Bronchial epithelial cell (primary cell): ENCODE measurements around the gene GDNF. TPM values are rescaled to one million over a fixed set of nuclear protein-coding genes. Genes with fewer than 3 reads are reported as not detected.

Source experiments
- DNase-seq: peaks from one replicate; pipeline ENCODE4 v3.0.0-alpha.2; 2010; ENCODE audit warnings: low read depth
- FAIRE-seq: peaks from 2 replicates; lab custom pipeline; 2011; peaks lifted over from hg19 to GRCh38; lab: Jason Lieb, UNC
- H3K27me3 ChIP-seq: 2 replicates; pipeline ENCODE4 v1.5.1; 2011; ENCODE audit warnings: low read length; ENCODE audit not compliant: control insufficient read depth, insufficient read depth
- H3K36me3 ChIP-seq: 2 replicates; pipeline ENCODE4 v1.5.1; 2011; ENCODE audit warnings: low read length; ENCODE audit not compliant: control insufficient read depth, insufficient read depth
- H3K4me3 ChIP-seq: 2 replicates; pipeline ENCODE4 v1.5.1; 2011; ENCODE audit warnings: mild to moderate bottlenecking, low read depth, low read length, control low read depth
- CTCF ChIP-seq: IDR thresholded peaks from 2 replicates; pipeline ENCODE4 v1.5.1; 2011; ENCODE audit warnings: mild to moderate bottlenecking, moderate library complexity, low read length, control low read depth, inconsistent platforms; ENCODE audit not compliant: insufficient read depth, severe bottlenecking
- total RNA-seq: library from RNA; depleted of rRNA; stranded (reverse); fragments of >200 nt; gene quantifications from 2 replicates; pipeline ENCODE4 v1.2.1, GENCODE V29; 2014

The GDNF gene
- total RNA-seq, 1 donor from 2014 or later, result under 0.01 TPM

- Histone ChIP-seq H3K4me3 (no peak overlapping the region), H3K36me3 (no peaks in the 10 kb centered on the region), H3K27me3 (no peaks in the 10 kb centered on the region)
- FAIRE-seq (no peak), DNase-seq (no peak)
- TF ChIP-seq CTCF, result no peak
Observed at GRCh38 chr5:37857696-37858095, 17.9 kb upstream of the GDNF start.

- no peak for TF ChIP-seq CTCF
- no peak overlapping the region for H3K4me3 ChIP-seq
- no peak for DNase-seq
- FAIRE-seq, result no peak
- H3K36me3 ChIP-seq, result no peaks in the 10 kb centered on the region
- H3K27me3 ChIP-seq, result no peaks in the 10 kb centered on the region
Observed at GRCh38 chr5:37855438-37855837, 15.6 kb upstream of the GDNF start.

- Histone ChIP-seq H3K36me3 (no peaks in the 10 kb centered on the region), H3K4me3 (no peak overlapping the region)
- no peak for FAIRE-seq
Observed at GRCh38 chr5:37851305-37851704, 11.5 kb upstream of the GDNF start.

GRCh38 chr5:37850226-37850865 lies 10.5 kb upstream of the GDNF start:
- DNase-seq (peak; percentile 56), FAIRE-seq (no peak)
- Histone ChIP-seq H3K27me3 (no peaks in the 10 kb centered on the region), H3K4me3 (no peak overlapping the region), H3K36me3 (no peaks in the 10 kb centered on the region)
- no peak for TF ChIP-seq CTCF

More at GRCh38 chr5:37851305-37851704, 11.5 kb upstream of the GDNF start:
- TF ChIP-seq CTCF, result no peak
- DNase-seq, result no peak
- no peaks in the 10 kb centered on the region for H3K27me3 ChIP-seq

GRCh38 chr5:37849641-37850040 lies 9.8 kb upstream of the GDNF start:
- no peak for TF ChIP-seq CTCF
- no peak overlapping the region for H3K4me3 ChIP-seq
- no peak for DNase-seq
- FAIRE-seq, result no peak
- no peaks in the 10 kb centered on the region for H3K36me3 ChIP-seq
- H3K27me3 ChIP-seq, result no peaks in the 10 kb centered on the region

- Histone ChIP-seq H3K36me3 (no peaks in the 10 kb centered on the region), H3K27me3 (no peaks in the 10 kb centered on the region), H3K4me3 (no peak overlapping the region)
- DNase-seq, result peak; percentile 99
- no peak for TF ChIP-seq CTCF
- peak; percentile 96 for FAIRE-seq
Observed at GRCh38 chr5:37847978-37848425, 8.2 kb upstream of the GDNF start.
